Neutrophil (primary cell): Measurements from ENCODE around the gene ARAP1.

Experiments used
- H3K27ac ChIP-seq: fragments of 200-600 bp; sonication (generic); 2 replicates; pipeline ENCODE4 v1.5.1; 2016; ENCODE audit warnings: mild to moderate bottlenecking, moderate library complexity
- H3K27me3 ChIP-seq: fragments of 200-600 bp; sonication (generic); 2 replicates; pipeline ENCODE4 v1.6.0; 2016; ENCODE audit warnings: mild to moderate bottlenecking
- H3K36me3 ChIP-seq: fragments of 200-600 bp; sonication (generic); 2 replicates; pipeline ENCODE4 v1.5.1; 2017
- H3K4me1 ChIP-seq, 2 experiments: fragments of 200-600 bp in 1 of 2; sonication (generic) in 1 of 2; 1 replicate in 1 of 2; 2 replicates in 1 of 2; pipeline versions ENCODE4 v1.5.1 to v1.6.1; 2013 to 2016; ENCODE audit warnings: low read depth in 1 of 2, low read length in 1 of 2, mild to moderate bottlenecking in 1 of 2, moderate library complexity in 1 of 2; ENCODE audit not compliant: control insufficient read depth in 1 of 2, insufficient read depth in 1 of 2
- H3K4me3 ChIP-seq, 2 experiments: fragments of 200-600 bp in 1 of 2; sonication (generic) in 1 of 2; 1 replicate in 1 of 2; 2 replicates in 1 of 2; pipeline ENCODE4 v1.5.1; 2013 to 2016; ENCODE audit warnings: low read depth in 1 of 2, low read length in 1 of 2, mild to moderate bottlenecking in 1 of 2, moderate library complexity in 1 of 2
- H3K9me3 ChIP-seq: fragments of 200-600 bp; sonication (generic); 2 replicates; pipeline ENCODE4 v1.5.1; 2016
- TF ChIP-seq, protein P1 (sequence below): fragments of 200-600 bp; sonication (generic); IDR thresholded peaks from 2 replicates; pipeline ENCODE4 v1.5.1; 2016; ENCODE audit warnings: antibody characterized with exemption

The ARAP1 gene

GRCh38 chr11:72655896-72656464 lies 96.2 kb downstream of the ARAP1 start:
- Histone ChIP-seq H3K4me3 (no peak overlapping the region), H3K4me1 (no peaks in the 10 kb centered on the region), H3K36me3 (no peaks in the 10 kb centered on the region), H3K9me3 (no peaks in the 10 kb centered on the region), H3K27me3 (peaks cover 29% of the 10 kb centered on the region), H3K27ac (no peak overlapping the region)
- TF ChIP-seq, protein P1, sequence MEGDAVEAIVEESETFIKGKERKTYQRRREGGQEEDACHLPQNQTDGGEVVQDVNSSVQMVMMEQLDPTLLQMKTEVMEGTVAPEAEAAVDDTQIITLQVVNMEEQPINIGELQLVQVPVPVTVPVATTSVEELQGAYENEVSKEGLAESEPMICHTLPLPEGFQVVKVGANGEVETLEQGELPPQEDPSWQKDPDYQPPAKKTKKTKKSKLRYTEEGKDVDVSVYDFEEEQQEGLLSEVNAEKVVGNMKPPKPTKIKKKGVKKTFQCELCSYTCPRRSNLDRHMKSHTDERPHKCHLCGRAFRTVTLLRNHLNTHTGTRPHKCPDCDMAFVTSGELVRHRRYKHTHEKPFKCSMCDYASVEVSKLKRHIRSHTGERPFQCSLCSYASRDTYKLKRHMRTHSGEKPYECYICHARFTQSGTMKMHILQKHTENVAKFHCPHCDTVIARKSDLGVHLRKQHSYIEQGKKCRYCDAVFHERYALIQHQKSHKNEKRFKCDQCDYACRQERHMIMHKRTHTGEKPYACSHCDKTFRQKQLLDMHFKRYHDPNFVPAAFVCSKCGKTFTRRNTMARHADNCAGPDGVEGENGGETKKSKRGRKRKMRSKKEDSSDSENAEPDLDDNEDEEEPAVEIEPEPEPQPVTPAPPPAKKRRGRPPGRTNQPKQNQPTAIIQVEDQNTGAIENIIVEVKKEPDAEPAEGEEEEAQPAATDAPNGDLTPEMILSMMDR = no peak

DNA sequence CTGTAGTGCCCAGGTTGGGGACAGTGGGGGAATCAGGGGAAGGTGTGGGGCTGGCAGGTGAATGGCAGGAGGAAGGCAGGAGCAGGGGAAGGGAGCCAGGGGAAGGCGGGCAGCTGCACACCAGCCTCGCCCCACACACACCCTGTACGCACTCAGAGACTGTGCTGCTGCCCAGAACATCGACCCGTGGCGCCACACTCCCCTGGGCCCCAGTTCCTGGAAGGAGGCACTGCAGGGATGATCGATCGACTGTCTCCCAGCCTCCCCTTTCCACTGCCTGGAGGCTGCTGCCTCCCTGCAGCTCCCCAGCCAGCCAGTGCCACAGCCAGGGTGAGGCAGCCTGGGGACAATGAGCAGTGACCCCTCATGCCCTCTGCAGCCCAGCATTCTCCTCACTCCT lies 97.2 kb downstream of the ARAP1 start:
- H3K27ac ChIP-seq = no peak overlapping the region
- H3K36me3 ChIP-seq = no peaks in the 10 kb centered on the region
- peaks cover 20% of the 10 kb centered on the region for H3K27me3 ChIP-seq
- no peaks in the 10 kb centered on the region for H3K9me3 ChIP-seq
- H3K4me1 ChIP-seq = no peaks in the 10 kb centered on the region
- TF ChIP-seq, protein P1 = no peak
- no peak overlapping the region for H3K4me3 ChIP-seq

- H3K36me3 ChIP-seq = no peaks in the 10 kb centered on the region
- H3K27ac ChIP-seq = no peak overlapping the region
- TF ChIP-seq, protein P1 = no peak
- H3K27me3 ChIP-seq = peaks cover 6% of the 10 kb centered on the region
- no peaks in the 10 kb centered on the region for H3K4me1 ChIP-seq
- no peak overlapping the region for H3K4me3 ChIP-seq
- no peaks in the 10 kb centered on the region for H3K9me3 ChIP-seq
Observed at GRCh38 chr11:72653649-72654048, 98.6 kb downstream of the ARAP1 start.

- H3K27me3 ChIP-seq = no peaks in the 10 kb centered on the region
- H3K4me3 ChIP-seq = no peak overlapping the region
- no peaks in the 10 kb centered on the region for H3K4me1 ChIP-seq
- H3K27ac ChIP-seq = no peak overlapping the region
- H3K36me3 ChIP-seq = no peaks in the 10 kb centered on the region
- no peaks in the 10 kb centered on the region for H3K9me3 ChIP-seq
- TF ChIP-seq, protein P1 = no peak
Observed at GRCh38 chr11:72652873-72653630, 99.2 kb downstream of the ARAP1 start.

- H3K9me3 ChIP-seq = no peaks in the 10 kb centered on the region
- H3K36me3 ChIP-seq = no peaks in the 10 kb centered on the region
- H3K4me1 ChIP-seq = no peaks in the 10 kb centered on the region
- H3K27ac ChIP-seq = no peak overlapping the region
- H3K4me3 ChIP-seq = no peak overlapping the region
- TF ChIP-seq, protein P1 = no peak
- no peaks in the 10 kb centered on the region for H3K27me3 ChIP-seq
Observed at GRCh38 chr11:72652133-72652532, 100.1 kb downstream of the ARAP1 start.
